Measurements from ENCODE around the gene ASB4.
"Not testable (repeated sequence)": the region's sequence is repeated elsewhere in the genome, so short reads cannot be mapped to it uniquely, and the experiment has no call there.

ASB4 gene

DNA sequence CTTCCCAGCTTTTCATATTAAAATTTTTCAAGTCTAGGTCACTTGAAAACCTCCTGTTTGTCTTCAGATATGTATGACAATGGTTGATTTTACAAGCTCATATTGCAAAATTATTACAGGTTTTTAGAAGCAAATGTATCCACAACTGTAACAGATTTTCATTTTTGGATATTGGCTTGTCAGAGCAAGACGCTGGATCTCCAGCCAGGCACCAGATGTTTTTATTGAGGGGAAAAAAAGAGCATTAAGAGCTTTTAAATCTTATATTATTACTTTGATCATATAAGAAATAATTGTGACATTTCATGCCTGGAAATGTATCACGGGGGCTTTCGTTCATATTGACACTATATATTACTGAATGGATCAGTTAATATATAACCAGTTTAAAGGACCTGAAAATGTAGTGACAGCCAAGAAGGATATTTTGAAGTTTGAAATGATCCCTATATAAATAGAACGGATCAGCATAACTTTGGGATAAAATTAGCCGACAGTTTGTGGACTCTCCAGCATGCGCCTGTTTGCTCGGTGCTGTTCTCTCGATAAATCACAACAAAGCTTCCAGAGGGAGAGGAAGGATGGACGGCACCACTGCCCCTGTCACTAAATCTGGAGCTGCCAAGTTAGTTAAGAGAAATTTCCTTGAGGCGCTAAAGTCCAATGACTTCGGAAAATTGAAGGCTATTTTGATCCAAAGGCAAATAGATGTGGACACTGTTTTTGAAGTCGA lies at the start of gene ASB4:
Gene ASB4 (plus strand): TSS at position 553 of the 733 bp plus-strand sequence. CDS start 29 bp downstream, at position 582.
- DNase-seq (ENCODE audit: low spot score), result no peak

GRCh38 chr7:95436407-95436806 lies 49.3 kb upstream of the ASB4 start:
- DNase-seq (ENCODE audit: low spot score), result no peak

DNA sequence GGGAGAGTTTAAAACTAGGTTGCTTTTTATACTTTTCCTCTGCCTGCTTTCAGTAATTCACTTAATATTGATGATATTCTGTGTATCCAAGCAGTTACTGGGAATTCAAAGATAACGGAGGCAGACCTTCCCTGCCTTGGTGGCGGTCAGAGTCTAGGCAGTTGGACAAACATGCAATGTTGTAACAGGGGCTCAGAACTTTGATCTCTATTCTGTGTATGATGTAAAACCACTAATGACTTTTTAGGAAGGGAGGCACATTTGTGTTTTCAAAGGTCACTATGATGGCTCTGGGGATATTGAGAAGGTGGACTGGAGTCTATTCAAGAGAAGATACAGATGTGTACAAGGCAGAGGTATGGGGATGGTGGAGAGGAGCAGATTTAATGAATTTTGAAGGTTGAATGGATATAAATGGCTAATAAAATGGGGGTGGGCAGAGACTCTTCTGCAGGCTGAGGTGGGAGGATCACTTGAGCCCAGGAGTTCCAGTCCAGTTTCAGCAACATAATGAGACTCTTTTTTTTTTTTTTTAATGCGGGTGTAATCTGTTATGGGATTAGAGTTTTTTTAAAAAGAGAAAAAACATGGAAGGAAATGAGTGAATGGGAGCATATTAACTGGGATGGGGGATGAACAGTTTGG lies 45.2 kb upstream of the ASB4 start:
- no peak for DNase-seq (ENCODE audit: low spot score)

DNA sequence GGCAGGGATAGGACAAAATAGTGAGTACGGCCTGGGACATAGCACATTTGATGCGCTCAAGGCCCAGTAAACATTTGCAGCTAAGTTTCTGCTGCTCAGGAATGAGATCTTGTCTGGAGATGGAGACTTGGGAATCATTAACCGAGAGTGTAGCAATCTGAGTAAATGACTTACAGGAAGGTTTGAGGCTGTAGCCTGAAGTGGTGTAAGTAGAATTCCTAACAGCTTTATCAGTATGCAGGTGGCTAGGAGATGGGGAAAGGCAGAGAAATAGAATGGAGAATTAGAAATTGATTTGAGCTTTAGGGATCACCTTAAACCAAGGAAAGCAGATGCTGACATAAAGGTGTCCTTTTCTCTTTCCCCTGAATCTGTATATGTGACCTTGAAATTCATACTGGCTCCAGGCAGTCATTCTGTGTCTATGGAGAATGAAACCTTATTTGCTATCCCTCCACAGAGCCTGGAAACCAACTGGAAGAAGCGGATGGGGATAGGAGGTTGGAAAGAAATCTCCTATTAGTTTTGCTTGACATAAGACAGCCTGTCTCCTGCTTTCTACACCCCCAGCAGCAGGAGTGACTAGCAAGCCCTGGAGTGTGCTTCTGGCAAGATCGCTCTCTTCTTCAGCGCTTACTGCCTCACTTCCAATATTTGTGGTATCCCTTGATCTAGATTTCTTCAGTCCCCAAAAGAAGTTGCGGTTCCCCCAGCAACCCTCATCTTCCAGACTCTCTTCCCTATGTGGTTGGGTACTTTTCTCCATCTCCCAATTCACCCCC lies 44.5 kb upstream of the ASB4 start:
- no peak for DNase-seq (ENCODE audit: low spot score)

DNA sequence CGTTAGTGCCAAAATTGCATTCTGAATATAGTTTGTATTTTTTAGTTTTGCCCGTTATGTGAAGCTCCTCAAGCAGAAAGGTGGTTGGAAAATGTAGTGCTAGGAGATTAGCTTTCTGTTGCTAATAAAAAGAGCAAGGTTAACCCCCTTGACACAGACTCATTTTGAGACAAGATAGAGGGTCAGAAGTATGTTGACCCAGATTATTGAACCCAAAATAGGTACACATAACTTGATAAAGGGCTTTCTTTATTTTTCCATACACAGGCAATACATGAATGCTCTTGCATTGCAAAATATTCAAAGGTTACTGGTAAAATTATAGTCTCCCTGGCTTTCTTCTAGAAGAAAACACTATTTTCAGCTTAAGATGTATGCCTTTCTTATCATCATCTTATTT lies 40.9 kb upstream of the ASB4 start:
- no peak for DNase-seq (ENCODE audit: low spot score)

DNA sequence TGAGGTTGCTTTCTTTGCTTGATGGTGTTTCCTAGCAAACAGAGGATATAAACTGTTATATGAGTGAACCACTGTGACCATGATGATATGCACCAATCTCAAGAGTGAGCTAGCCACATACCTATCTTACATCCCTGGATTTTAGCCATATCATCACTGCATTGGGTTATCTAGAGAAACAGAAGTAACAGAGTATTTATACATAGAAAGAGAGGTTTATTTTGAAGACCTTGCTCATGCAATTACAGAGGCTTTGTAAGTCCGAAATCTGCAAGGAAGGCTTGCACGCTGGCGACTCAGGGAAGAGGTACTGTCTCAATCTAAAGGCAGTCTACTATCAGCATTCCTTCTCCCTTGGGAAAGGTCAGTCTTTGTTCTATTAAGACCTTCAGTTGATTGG lies 39.1 kb upstream of the ASB4 start:
- no peak for DNase-seq (ENCODE audit: low spot score)

DNA sequence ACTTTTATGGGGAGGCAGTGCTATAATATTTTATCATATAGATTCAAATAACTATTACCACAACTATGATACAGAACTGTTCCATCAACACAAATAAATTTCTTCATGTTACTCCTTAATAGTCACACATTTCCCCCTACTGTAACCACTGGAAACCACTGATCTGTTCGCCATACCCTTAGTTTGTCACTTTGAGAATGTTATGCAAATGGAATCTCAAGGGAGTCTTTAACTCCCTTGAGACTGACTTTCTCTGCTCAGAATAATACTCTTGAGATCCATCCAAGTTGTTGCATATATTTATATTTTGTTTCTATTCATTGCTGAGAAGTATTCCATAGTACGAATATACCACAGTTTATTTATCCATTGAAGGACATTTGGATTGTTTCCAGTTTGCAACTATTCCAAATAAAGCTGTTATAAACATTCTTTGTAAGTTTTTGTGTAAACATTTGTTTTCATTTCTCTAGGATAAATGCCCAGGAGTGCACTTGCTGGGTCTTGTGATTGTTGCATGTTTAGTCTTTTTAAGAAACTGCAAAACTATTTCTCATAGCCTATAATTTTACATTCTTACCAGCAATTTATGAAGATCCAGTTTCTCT lies 31.2 kb upstream of the ASB4 start:
- DNase-seq (ENCODE audit: low spot score), result no peak

DNA sequence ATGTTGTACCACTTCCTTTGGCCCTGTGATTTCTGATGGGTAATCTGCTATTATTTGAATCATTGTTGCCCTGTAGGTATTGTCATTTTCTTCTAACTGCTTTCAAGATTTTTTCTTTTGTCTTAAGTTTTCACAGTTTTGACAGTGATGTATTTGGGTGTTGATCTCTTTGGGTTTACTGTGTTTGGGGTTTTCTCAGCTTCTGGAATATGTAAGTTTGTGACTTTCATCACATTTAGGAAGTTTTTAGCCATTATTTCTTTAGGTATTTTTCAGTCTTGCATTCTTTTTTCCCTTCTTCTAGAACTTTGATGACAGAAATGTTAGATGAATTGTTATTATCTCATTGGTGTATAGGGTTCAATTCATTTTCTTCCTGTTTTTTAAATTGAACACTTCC lies 27.8 kb upstream of the ASB4 start:
- no peak for DNase-seq (ENCODE audit: low spot score)

DNA sequence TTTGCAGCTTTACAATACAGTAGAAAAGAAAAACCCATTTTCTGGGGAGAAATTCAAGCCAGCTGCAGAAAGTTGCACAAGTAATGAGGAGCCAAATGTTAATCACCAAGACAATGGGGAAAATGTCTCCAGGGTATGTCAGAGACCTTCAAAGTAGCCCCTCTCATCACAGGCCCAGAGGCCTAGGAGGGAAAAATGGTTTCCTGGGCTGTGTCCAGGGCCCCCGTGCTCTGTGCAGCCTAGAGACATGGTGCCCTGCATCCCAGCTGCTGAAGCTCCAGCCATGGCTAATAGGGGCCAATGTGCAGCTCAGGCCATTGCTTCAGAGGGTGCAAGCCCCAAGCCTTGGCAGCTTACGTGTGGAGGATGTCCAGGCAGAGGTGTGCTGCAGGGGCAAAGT lies 25.1 kb upstream of the ASB4 start:
- not testable (repeated sequence) for DNase-seq (ENCODE audit: low spot score)

DNA sequence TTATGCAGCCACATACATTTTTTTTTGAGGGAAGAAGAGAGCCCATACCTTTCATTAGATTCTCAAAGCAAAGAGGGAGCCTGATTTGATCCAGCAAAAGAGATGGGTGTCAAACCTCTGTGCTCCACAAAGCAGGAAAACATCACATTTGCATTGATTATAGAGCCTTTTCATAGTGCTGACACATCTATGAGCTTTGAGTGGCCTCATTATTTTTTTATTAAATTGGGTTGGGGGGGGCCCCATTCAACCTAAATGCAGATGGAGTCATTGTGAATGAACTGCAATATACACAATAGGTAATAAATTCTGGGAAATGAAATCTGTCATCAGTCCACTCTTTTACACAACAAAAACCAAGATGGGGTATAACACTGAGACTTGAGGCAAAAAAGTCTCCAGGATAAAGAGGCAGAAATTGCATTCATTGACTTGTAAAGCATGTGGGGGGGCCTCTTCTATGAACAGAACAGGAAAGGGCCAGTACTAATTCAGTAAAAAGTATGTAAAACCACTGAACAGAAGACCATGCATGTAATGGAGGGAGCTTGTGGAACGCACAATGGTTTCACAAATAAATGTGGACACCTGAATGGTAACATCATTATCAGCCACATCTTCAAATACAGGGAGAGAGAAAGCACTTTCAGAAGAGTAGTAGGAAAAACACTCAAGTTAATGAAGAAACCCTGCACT lies 17.7 kb upstream of the ASB4 start:
- DNase-seq (ENCODE audit: low spot score), result no peak

DNA sequence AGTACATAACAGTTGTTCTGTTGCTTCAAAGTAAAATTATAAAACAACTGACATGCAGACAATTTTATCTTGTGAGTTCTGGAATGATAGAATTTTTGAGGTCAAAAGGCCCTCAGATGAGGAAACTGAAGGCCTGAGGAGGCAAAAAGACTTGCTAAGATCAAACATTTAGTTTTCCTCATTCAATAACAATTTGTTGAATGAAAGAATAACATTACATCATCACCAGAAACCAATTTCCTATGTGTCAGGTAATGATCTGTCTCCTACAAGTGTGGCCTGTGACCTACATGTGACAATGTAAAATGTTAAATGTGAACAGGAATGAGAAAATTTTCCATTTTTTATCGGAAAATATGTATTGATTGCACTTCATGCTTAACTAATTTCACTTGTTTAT lies 16.6 kb upstream of the ASB4 start:
- DNase-seq (ENCODE audit: low spot score), result no peak

DNA sequence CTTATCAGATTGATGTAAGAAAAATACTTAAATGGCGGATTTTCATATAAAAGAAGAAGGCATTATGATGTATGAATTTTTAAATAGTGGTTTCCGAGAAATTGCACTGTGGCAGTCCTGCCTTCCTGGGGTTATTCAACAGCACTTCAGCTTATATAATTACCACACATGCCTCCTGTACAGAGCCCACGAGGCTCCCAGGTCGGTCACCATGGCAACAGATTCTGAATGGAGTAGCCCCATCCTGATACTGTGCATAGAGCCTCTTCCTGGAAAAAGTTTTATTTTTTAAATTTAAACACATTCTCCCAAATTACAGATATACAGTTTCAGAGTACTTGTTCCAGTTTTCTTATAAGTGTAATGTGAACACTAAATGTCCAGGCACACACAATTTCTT lies 15.9 kb upstream of the ASB4 start:
- no peak for DNase-seq (ENCODE audit: low spot score)

- DNase-seq (ENCODE audit: low spot score), result no peak
Measured at GRCh38 chr7:95470452-95470851, 15.3 kb upstream of the ASB4 start.

DNA sequence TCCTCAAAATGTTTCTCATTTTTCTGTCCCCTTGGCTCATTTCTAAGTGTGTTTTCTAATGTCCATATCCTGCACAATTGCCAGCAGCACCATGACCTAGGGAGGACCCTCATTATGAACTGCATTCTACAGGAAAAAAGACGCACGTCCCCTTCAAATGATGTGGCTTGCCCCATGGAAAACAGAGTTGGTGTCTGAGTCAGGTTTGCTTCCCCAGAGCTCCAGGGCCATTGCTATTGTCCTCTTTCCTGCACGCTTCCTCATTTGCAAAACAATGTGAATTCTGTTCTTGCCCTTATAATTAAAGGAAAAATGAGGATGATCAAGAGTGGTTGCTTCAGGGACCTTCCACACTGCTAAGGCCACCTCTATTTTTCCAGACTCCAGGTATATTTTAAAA lies 14.7 kb upstream of the ASB4 start:
- no peak for DNase-seq (ENCODE audit: low spot score)

GRCh38 chr7:95472581-95473161 lies 13.1 kb upstream of the ASB4 start:
- DNase-seq (ENCODE audit: low spot score), result peak; percentile 3

DNA sequence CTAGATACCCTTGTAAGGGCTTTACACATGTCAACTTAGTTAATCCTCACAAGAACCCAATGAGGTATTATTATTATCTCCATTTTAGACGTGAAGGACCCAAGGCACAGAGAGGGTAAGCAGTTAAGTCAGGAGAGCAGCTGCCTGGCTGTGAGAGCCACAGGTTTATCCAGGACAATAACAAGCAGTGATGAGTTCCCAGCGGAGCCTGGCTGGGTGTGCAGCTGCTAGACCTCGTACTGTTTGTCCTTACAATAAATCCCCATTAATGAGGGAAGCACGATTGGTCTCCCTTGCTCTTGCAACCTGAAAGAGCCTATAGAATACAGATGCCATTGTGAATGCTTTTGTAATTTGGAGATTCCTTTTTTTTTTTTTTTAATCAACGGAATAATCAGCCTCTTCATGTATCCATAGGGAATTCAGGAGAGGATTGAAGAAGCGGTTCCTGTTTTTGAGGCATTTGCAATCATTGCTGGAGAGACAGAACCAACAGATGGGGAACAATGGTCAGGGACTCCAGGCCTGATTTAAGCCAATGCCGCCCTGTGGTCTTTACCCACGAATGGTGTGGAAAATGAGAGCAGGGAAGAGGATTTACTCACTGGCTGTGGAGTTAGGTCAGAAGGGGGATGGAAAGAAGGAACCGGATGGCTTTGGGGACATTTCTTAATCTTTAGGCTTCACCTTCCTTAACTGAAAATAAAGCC lies 12.3 kb upstream of the ASB4 start:
- DNase-seq (ENCODE audit: low spot score), result no peak

GRCh38 chr7:95476072-95476847 lies 9.5 kb upstream of the ASB4 start:
- DNase-seq (ENCODE audit: low spot score), result peak; percentile 5

- peak; percentile 71 for DNase-seq (ENCODE audit: low spot score)
Measured at GRCh38 chr7:95476904-95477594, 8.7 kb upstream of the ASB4 start.

- DNase-seq (ENCODE audit: low spot score), result peak; percentile 47
Measured at GRCh38 chr7:95478272-95479037, 7.3 kb upstream of the ASB4 start.
